H1 (cell line): ENCODE results near the gene PDK1. TPM values are rescaled to one million over a fixed set of nuclear protein-coding genes. Genes with fewer than 3 reads are reported as not detected.

Source experiments
- CBX5 ChIP-seq: fragments of 300-800, 300-1000 bp; sonication (generic); IDR thresholded peaks from 2 replicates; pipeline ENCODE4 v1.7.1; 2016; ENCODE audit warnings: antibody characterized with exemption, low read length, low read depth
- CEBPB ChIP-seq: IDR thresholded peaks from 2 replicates; pipeline ENCODE4 v1.6.1; 2012; ENCODE audit warnings: low read depth, low read length
- CHD7 ChIP-seq: fragments of 300-600 bp; sonication (generic); IDR thresholded peaks from 2 replicates; pipeline ENCODE4 v1.7.1; 2012; ENCODE audit warnings: low read length, moderate library complexity, mild to moderate bottlenecking, inconsistent platforms; ENCODE audit not compliant: insufficient replicate concordance
- CTBP2 ChIP-seq: IDR thresholded peaks from 2 replicates; pipeline ENCODE4 v1.7.0; 2011; ENCODE audit warnings: borderline replicate concordance, mild to moderate bottlenecking, moderate library complexity, mixed read lengths, low read length; ENCODE audit not compliant: insufficient read depth, insufficient read length
- EP300 ChIP-seq, 2 experiments: IDR thresholded peaks; 1 replicate in 1 of 2; 2 replicates in 1 of 2; pipeline ENCODE4 v1.6.1; 2011 to 2012; ENCODE audit warnings: low read depth in 2 of 2, low read length in 2 of 2, mild to moderate bottlenecking in 2 of 2, borderline replicate concordance in 1 of 2, inconsistent platforms in 1 of 2, moderate library complexity in 1 of 2
- GTF2F1 ChIP-seq: IDR thresholded peaks from 2 replicates; pipeline ENCODE4 v1.6.1; 2012; ENCODE audit warnings: low read depth, low read length, improper control_type of control experiment, borderline replicate concordance
- KDM5A ChIP-seq: fragments of 200-600 bp; IDR thresholded peaks from 2 replicates; pipeline ENCODE4 v1.7.1; 2012; ENCODE audit warnings: mild to moderate bottlenecking, low read length, inconsistent platforms, mixed read lengths
- MAX ChIP-seq: IDR thresholded peaks from 2 replicates; pipeline ENCODE4 v1.6.1; 2012; ENCODE audit warnings: inconsistent platforms
- SP4 ChIP-seq: IDR thresholded peaks from 2 replicates; pipeline ENCODE4 v1.6.1; 2012; ENCODE audit warnings: low read length, inconsistent platforms
- TAF7 ChIP-seq: optimal IDR thresholded peaks from 2 replicates; pipeline ENCODE3; 2011; ENCODE audit warnings: low read depth, mild to moderate bottlenecking, inconsistent platforms, low read length, moderate library complexity, borderline replicate concordance
- YY1 ChIP-seq: IDR thresholded peaks from 2 replicates; pipeline ENCODE4 v1.6.1; 2011; ENCODE audit warnings: low read depth, mild to moderate bottlenecking, low read length
- polyA plus RNA-seq, 7 experiments: library from polyadenylated mRNA; depleted of rRNA in 3 of 7; stranded (reverse) in 5 of 7; unstranded in 2 of 7; fragments of >200 nt in 5 of 7; fragments of 200-250 nt in 2 of 7; gene quantifications; 1 replicate in 5 of 7; 2 replicates in 1 of 7; 4 replicates in 1 of 7; pipeline versions ENCODE4 v1.2.1 to v1.2.3, GENCODE V29; 2011 to 2013; ENCODE audit warnings: missing spikeins in 2 of 7, mixed read lengths in 2 of 7
- total RNA-seq: library from RNA; stranded (reverse); fragmentation: NEBNext Ultra II Directional; extraction: Animal tissue kit (Norgen Biotek cat#: 25700); gene quantifications from 2 replicates; pipeline ENCODE4 v1.2.1, GENCODE V29; 2021

Gene PDK1
- total and polyA plus RNA-seq, 2 of the 8 experiments (the other 6 are each of a cell fraction or from before 2014, with no cell fraction given), result 18.2 to 21.9 TPM

GRCh38 chr2:172533687-172534086, 22.2 kb upstream of the PDK1 start (continued):
- TF ChIP-seq CHD7, result no peak
- TF ChIP-seq EP300 (IDR thresholded peaks at IDR 0.05; ENCODE audit: borderline replicate concordance in 1 of 2, low read depth in 2 of 2, low read length in 2 of 2), result no peak
- no peak for TF ChIP-seq YY1
- no peak for TF ChIP-seq MAX
- TF ChIP-seq TAF7, result no peak
- TF ChIP-seq SP4, result no peak
- TF ChIP-seq CEBPB, result no peak
- no peak for TF ChIP-seq KDM5A
- no peak for TF ChIP-seq CBX5
- no peak for TF ChIP-seq CTBP2
- no peak for TF ChIP-seq GTF2F1
